Mesenteric fat pad (tissue), 1 donor: ENCODE data around the gene TP73. TPM values are rescaled to one million over a fixed set of nuclear protein-coding genes. Genes with fewer than 3 reads are reported as not detected.
A peak's percentile ranks its signal among the peaks of the same experiment; 100 is the strongest.
"Not testable (repeated sequence)": the region's sequence is repeated elsewhere in the genome, so short reads cannot be mapped to it uniquely, and the experiment has no call there.

Source experiments
- DNase-seq: peaks from one replicate; pipeline ENCODE4 v3.0.0-alpha.2; 2020; ENCODE audit warnings: low spot score
- total RNA-seq: library from RNA; stranded (reverse); fragmentation: NEBNext Ultra II Directional; extraction: Animal tissue kit (Norgen Biotek cat#: 25700); gene quantifications from one replicate; pipeline ENCODE4 v1.2.1, GENCODE V29; 2021
- donor health status: DM: yes; HTN: yes; CAD: no.

Gene TP73
- total RNA-seq, 1 donor from 2014 or later = not detected

- DNase-seq = no peak
These were observed 33.8 kb upstream of the TP73 start for GRCh38 chr1:3618531-3618880.

- DNase-seq = no peak
These were observed 33.2 kb upstream of the TP73 start for GRCh38 chr1:3618881-3619671.

GRCh38 chr1:3620708-3621107 lies 31.6 kb upstream of the TP73 start:
- no peak for DNase-seq

GRCh38 chr1:3621151-3621671 lies 31.1 kb upstream of the TP73 start:
- not testable (repeated sequence) for DNase-seq

GRCh38 chr1:3622102-3622501 lies 30.2 kb upstream of the TP73 start:
- DNase-seq = not testable (repeated sequence)

- DNase-seq = no peak
These were observed 28.7 kb upstream of the TP73 start for GRCh38 chr1:3623441-3624199.

GRCh38 chr1:3624200-3625136 lies 27.8 kb upstream of the TP73 start, which contains the start of gene TPRG1L:
TSS of gene TPRG1L (plus strand) at chr1:3625015. CDS start at chr1:3625073, 58 bp downstream.
- DNase-seq = peak; percentile 100

GRCh38 chr1:3625151-3625907 lies 27.0 kb upstream of the TP73 start:
- DNase-seq = no peak

GRCh38 chr1:3626025-3626424 lies 26.3 kb upstream of the TP73 start:
- DNase-seq = no peak

- no peak for DNase-seq
These were observed 24.6 kb upstream of the TP73 start for GRCh38 chr1:3627515-3628253.

- DNase-seq = no peak
These were observed 23.9 kb upstream of the TP73 start for GRCh38 chr1:3628445-3628844.

GRCh38 chr1:3629561-3630160 lies 22.7 kb upstream of the TP73 start:
- no peak for DNase-seq

GRCh38 chr1:3630161-3630611 lies 22.1 kb upstream of the TP73 start:
- DNase-seq = no peak

GRCh38 chr1:3630914-3631313 lies 21.4 kb upstream of the TP73 start:
- DNase-seq = no peak

- DNase-seq = no peak
These were observed 20.7 kb upstream of the TP73 start for GRCh38 chr1:3631320-3632260.

GRCh38 chr1:3632298-3632697 lies 20.0 kb upstream of the TP73 start:
- no peak for DNase-seq

GRCh38 chr1:3632716-3633343 lies 19.5 kb upstream of the TP73 start:
- DNase-seq = no peak
